Measurements from ENCODE around the gene WRAP73. TPM values are rescaled to one million over a fixed set of nuclear protein-coding genes. Genes with fewer than 3 reads are reported as not detected.
"Not testable (repeated sequence)": the region's sequence is repeated elsewhere in the genome, so short reads cannot be mapped to it uniquely, and the experiment has no call there.

The WRAP73 gene
- total RNA-seq, 1 donor from 2014 or later, result 6.0 TPM

DNA sequence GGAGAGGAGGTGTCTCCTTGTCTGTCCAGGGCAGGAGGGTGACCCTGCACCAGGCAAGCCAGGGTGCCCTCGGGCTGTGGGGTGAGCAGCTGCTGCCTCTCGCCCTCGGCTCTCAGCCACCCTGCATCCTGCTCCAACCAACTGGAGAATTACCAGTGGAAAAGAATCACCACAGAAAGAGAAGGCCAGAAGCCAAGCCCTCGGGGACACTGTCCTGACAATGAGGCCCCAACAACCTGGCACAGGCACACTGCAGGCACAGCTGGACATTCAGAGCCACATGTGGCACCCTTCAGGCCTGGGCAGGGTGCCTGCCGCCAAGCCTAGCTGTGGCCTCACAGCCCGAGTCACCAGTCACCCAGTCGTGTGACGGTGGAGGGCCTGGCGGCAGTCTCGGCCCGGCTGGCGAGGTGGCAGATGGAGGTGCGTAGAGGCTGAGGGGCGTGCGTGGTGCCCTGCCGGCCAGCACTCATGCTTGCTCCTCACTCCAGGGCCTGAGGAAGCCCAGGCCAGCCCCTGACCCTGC is 50.6 kb downstream of the WRAP73 start:
- no peak for DNase-seq (ENCODE audit: low spot score)

DNA sequence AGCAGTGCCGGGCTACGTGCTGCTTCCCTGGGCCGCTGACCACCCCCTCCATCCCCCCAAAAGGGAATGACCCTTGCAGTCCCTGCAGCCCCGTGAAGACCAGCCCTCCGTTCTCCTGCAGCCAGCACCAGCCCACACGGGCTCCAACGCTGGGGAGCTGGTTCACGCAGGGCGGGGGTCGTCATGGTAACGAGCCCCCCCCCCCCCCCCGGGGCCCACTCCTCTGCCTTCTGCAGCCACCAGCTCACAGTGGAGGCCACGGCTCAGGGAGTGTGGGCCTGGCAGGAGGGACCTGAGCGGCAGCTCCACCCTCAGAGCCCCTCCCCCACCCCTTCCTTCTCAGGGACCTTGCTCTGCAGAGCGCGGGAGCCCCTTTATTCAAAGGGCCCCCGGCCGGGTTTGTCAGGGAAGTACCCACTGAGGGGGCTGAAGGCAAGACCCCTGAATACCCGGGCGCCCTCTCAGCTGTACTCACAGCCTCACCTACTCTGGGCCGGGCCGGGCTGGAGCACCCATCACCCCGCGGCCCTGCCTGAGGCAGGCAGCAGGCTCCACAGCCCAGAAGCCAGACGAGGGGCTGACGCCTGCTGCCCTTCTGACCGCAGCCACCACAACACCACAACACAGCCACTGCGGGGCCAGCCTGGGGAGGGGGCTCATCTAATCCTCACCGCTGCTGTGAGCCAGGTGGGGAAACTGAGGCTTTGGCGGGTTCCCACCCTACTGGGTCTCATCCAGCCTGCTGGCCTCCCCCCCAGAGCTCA is 51.2 kb downstream of the WRAP73 start:
- DNase-seq (ENCODE audit: low spot score), result no peak

DNA sequence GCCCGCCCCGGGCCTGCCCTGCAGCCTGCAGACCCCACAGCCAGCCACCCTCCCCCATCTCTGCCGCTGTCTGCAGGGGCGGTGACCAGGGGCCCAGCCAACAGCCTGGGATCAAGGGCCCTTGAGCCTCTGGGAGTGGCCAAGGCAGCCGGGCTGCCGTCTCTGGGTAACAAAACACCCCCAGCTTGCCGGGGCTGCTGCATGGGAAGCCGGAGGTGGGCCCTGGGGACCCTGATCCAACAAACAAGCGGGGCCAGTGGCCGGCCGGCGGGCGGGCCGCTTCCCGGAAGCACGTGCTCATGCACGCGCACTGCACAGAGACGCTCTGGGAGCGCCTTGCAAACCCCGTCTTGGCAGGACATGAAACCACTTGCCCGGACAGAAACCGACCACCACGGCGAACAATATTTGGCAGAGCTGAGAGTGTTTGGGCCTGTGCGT is 51.8 kb downstream of the WRAP73 start:
- DNase-seq (ENCODE audit: low spot score), result peak; percentile 56

DNA sequence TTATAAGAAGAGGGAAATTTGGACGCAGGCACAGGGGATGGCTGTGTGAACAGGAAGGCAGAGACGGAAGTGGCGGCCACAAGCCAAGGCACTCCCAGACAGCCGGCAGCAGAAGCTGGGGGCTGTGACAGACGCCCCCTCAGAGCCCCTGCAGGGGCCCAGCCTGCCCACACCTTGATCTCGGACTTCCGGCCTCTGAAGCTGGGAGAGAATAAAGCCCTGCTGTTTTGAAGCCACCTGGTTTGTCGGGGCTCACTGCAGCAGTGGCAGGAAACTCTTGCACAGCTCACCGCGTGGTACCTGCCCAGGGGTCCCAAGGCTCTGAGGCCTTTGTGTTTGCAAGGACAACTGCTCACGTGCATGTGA is 52.3 kb downstream of the WRAP73 start:
- no peak for DNase-seq (ENCODE audit: low spot score)

DNA sequence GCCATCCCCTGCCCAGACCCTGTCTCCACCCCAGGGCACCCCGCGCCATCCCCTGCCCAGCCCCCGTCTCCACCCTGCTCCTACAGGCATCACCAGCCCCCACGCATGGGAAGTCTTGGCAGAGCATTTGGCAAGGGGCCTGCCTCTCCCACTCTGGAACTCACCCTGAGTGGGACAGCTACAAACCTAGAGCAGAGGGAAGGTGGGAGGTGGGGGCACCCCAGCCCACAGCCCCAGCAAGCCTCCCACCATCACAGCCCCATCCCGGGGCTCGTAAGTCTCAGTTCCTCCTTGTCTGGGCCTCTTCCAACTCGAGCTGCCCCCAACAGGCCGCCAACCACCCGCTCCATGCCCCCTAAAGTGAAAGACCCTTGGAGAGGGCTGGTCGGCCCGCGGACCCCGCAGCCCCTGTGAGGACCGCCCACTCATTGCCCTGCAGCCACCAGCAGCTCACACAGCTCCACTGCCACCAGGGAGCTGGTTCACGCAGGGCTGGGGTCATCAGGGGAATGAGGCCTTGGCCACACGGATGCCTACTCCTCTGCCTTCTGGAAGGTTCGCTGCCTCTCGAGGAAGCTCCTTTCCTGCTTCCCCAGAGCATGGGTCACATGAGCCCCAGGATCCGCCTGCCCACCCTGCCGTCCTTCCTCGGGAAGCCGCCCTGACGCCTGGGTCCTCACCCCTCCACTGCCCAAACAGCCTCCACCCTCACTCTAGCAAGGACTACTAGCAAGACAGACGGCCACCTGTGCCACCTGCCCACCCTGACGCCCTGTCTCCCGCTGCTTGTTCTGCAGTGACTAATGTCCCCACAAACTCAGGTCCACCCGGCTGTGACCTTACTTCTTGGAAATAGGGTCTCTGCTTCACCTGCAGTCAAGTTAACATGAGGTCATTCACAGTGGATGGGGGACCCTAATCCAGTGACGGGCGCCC is 53.0 kb downstream of the WRAP73 start:
- DNase-seq (ENCODE audit: low spot score), result no peak

DNA sequence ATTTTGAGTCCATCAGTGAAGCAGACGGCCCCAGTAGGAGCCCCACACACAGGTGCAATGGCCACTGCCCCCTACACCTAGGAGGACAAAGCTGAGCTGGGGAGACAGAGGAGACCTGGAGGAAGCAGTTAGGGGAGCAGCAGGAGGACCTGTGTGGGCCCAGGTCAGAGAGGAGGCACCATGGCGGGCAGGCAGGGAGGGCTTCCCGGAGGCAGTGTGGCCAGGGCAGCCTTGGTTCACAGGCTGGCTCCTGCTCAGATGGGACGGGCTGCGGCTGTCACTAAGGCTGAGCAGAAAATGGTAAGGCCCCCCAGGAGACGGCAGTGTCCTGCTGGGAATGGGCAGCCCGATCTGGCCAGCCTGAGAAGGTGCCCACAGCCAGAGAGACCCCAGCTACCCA is 54.0 kb downstream of the WRAP73 start:
- no peak for DNase-seq (ENCODE audit: low spot score)

DNA sequence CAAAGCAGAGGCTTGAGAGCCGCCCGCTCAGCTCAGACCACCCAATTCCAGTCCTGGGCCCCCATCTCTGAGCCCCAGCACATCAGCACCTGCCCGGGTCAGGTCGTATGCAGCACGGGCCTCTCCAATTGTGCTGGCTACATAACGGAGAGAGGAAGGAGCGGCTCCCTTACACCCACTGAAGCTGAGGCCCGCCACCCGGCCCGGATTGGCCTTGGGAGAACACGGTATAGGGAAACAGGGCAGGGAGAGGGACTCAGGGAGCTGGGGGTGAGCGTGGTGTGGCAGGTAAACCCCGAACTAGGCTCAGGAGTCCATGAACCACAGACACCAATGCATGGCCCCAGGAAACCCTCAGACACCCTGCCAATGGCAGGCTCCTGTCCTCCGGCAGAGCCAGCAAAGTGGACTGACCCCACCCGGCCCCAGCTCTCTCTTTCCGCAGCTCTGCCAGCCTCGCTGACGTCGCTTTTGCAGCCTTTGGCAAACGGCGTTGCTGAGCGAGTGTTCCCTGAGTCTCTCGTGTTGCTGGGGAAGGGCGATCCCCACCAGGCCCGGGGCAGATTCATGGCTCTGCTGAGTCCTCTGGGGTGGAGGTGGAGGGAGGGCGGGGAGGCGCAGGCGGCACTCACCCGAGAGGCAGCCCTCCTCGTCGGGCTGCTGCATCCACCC is 55.1 kb downstream of the WRAP73 start:
- no peak for DNase-seq (ENCODE audit: low spot score)

DNA sequence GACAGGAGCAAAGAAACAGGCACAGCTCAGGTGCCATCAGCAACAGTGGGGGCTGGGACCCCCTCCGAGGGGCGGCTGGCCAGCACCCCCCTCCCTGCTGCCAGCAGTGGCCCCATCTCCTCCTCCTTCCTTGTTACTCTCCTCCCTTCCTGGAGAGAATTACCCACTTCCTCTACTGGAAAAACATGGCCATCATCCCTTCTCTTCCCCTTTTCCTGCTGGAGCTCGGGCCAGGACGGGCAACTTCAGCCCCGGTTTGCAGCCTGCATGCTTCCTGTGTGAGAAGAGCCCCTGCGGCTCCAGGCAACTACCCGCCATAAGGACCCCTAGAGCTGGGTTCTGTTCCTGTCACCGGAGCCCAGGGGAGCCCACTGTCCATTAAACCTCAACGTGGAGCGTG is 56.2 kb downstream of the WRAP73 start:
- no peak for DNase-seq (ENCODE audit: low spot score)

DNA sequence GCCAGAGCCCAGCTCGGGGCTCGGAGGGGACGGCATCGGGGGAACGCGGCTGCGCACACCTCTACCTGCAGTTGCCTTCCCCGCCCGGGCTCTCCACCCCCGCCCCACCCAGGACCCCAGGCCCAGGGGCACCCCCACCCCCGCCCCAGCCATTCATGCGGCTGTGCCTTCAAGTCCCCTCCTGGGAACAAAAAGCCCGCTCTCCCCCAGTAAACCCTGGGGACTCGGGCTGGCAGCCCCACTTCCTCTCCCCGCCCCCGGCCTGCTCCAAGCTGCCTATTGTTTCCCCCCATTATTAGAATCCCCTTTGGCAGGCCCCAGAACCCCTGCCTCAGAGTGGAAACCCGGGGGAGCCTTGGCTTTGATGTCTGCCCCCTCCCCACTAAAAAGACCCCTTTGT is 56.6 kb downstream of the WRAP73 start:
- DNase-seq (ENCODE audit: low spot score), result no peak

DNA sequence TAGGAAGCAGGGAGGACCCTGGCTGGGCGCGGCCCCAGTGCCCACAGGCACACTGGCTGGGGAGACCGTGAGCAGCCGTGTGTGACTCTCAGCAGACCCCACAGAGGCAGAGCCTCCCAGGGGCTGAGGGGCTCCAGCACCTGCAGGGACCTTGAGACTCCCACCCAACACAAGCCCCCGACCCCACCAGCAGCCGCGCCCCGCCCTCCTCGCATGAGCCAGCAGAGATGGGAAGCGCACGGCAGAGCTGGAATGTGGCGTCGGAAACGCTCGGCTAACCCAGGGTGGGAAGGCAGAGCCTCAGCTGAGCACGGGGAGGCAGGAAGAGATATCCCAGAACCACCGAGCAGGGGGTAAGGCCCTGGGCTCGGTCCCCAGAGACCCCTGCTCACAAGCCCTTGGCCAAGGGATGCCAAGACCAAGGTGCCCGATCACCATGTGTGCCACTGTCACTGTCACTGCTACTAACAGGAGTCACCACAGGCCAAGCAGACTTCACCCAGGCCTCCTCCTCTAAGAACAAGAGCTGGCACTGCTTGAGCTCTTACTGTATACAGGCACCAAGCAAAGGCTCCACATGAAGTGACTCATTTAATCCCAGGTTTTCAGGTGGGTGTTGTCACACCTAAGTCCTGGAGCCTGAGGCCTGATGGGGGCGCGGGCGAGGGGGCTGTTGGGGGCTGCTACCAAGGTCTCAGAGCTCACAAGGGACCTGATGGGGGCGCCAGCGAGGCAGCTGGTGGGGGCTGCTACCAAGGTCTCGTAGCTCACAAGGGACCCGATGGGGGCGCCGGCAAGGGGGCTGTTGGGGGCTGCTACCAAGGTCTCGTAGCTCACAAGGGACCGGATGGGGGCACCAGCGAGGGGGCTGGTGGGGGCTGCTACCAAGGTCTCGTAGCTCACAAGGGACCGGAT is 58.7 kb downstream of the WRAP73 start:
- no peak for DNase-seq (ENCODE audit: low spot score)

DNA sequence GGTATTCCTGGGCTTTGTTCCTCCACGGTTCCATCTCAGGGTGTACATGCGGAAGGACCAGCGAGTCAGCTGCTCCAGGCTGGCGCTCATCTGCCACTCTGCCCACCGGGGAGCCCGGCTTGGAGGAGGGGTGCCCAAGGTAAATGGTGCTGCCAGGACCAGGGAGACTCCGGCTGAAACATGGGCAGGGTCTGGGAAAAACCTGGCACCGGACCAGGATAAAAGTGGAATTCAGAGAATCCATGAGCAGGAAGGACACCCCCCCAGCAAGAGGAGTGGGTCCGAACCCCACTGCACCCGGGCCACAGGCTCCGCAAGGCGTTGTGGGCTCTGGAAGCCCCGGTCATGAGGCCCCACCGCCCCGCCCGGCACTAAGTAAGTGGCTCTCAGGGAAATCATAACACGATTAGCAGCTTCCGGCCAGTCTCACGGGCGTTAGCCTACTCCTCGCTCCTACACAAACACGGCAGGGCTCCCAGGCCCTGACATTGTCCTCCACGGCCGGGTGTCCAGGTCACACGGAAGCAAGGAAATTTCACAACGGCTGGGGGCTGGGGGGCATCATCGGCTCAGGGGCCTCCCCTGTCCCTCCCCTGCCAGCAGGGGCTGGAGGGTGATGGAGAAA is 59.7 kb downstream of the WRAP73 start:
- DNase-seq (ENCODE audit: low spot score), result no peak

DNA sequence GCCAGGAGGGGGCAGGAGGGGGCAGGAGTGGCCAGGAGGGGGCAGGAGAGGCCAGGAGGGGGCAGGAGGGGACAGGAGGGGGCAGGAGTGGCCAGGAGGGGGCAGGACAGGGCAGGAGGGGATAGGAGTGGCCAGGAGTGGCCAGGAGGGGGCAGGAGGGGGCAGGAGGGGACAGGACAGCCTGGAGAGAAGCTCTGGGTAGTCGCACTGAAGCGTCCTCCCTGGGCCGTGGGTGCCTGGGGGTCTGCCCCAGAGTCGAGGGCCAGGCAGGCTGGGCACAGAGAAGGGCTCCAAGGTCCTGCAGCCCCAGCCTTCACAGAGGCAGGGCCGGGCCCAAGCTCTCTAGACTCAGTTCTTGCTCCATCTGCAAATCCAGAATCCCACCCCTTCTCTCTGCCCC is 61.5 kb downstream of the WRAP73 start:
- DNase-seq (ENCODE audit: low spot score), result no peak

DNA sequence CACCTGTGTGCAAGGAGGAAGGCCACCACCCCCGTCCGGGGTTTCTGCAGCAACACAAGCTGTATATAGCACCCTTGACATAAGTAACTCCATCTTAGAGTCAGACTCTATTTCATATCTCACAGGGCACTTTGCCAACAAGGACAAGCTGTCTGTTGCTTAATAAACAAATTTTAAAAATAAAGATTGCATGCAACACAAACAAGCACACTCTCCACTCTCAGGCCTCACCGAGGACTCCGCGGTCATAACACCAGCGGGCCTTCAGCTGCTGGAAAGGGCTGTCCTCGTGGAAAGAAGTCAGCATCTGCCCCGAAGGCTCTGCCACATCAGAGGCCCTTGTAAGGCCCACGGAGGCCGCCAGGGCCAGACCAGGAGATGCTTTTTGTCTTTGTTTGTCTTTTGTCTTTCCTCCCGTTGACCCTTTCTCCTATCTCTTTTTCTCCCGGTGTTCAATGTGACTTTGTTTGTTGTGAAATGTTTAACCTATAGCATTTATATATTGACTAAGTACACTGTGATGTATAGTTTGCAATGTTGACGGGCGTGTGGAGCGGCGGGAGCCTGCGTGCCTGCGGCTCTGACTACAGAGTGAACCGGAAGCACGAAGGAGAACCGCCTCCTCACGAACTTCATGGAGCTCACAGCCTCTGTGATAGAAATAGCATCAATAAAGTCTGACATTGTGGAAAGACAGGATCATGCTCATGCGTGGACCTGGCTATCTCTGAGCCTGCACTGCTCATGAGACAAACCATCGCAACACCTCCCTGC is 62.7 kb downstream of the WRAP73 start:
- peak; percentile 52 for DNase-seq (ENCODE audit: low spot score)

DNA sequence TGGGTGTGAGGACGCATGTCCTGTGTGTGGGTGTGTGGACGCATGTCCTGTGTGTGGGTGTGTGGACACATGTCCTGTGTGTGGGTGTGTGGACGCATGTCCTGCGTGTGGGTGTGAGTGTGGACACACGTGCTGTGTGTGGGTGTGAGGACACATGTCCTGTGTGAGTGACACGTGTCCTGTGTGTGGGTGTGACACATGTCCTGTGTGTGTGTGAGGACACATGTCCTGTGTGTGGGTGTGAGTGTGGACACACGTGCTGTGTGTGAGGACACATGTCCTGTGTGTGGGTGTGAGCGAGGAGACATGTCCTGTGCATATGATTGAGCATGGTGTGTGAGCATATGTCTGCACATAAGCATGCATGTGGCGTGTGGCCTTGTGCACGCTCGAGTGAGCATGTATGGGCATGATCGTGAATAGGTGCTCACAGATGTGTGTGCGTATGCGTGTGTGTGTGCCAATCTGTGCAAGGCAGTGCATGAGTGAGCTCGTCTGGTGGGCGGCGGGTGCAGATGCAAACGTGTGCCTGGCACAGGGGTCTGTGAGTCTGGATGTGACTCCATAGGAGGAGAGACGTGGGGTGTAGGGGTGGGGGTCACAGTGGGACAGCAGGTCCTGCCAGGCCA is 63.8 kb downstream of the WRAP73 start:
- DNase-seq (ENCODE audit: low spot score), result no peak

DNA sequence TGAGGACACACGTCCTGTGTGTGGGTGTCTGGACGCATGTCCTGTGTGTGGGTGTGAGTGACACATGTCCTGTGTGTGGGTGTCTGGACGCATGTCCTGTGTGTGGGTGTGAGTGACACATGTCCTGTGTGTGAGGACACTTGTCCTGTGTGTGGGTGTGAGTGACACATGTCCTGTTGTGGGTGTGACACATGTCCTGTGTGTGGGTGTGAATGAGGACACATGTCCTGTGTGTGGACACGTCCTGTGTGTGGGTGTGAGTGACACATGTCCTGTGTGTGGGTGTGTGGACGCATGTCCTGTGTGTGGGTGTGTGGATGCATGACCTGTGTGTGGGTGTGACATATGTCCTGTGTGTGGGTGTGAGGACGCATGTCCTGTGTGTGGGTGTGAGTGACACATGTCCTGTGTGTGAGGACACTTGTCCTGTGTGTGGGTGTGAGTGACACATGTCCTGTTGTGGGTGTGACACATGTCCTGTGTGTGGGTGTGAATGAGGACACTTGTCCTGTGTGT is 64.5 kb downstream of the WRAP73 start:
- not testable (repeated sequence) for DNase-seq (ENCODE audit: low spot score)

DNA sequence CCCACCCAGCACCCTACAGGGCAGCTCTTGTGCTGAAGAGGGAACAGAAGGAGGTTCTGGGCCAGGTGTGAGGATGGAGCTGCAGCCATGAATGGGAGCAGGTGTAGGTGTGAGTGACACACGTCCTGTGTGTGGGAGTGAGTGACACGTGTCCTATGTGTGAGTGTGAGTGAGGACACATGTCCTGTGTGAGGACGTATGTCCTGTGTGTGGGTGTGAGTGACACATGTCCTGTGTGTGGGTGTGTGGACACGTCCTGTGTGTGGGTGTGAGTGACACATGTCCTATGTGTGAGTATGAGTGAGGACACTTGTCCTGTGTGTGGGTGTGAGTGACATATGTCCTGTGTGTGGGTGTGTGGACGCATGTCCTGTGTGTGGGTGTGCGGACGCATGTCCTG is 65.0 kb downstream of the WRAP73 start:
- no peak for DNase-seq (ENCODE audit: low spot score)

DNA sequence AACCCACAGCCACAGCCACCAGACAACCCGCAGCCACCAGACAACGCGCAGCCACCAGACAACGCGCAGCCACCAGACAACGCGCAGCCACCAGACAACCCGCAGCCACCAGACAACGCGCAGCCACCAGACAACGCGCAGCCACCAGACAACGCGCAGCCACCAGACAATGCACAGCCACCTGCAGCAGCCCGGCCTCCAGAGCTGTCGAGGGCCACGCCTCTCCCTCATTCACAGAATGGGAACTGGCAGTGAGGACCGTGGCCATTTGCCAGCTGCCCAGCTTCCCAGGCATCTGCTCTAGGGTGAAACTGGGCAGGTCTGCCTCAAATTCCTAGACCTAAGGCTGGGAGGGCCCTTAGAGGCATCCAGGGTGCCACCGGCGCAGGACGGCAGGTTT is 66.2 kb downstream of the WRAP73 start:
- not testable (repeated sequence) for DNase-seq (ENCODE audit: low spot score)

DNA sequence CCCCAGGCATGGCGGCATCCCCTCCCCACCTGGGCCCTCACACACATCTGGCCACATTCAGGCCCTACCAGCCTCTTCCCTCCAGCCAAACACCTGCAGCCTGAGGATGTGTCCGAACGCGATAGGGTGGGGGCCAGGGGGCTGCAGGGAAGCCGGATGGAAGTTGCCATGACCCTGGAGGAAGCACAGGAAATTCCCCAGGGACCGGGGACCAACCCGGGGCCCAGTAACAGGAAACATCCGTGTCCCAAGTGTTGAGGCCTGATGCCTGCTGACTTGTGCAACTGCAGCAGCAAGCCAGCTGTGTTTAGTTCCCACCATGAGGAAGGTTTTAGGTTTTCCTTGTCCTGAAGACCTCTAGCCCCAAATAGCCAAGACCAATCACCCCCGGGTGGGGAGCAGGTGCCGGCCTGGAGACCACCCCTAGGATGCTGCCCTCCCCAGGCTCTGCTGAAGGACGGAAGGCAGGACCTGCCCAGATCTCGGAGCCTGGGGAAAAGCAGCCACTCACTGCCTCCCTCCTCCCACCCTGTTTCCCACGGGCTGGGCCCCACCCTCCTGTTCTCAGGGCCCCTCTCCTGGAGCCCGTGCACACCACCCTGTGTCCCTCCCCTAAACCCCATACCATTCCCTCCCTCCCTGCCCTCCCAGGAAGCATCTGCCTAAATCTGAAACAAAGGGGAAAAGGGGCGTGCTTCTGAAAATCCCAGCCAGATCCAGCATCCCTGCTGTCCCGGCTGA is 68.4 kb downstream of the WRAP73 start:
- DNase-seq (ENCODE audit: low spot score), result no peak
